Mesenchymal stem cell (in vitro differentiated cells and primary cell): Measurements from ENCODE around the gene PAX4.

Experiments used
- DNase-seq: peaks from one replicate; pipeline ENCODE4 v3.0.0-alpha.2; 2013
- H2AFZ ChIP-seq: one replicate; pipeline ENCODE4 v1.6.1; 2013; ENCODE audit warnings: low read depth, mild to moderate bottlenecking, control low read depth, inconsistent platforms, low read length, moderate library complexity
- H2AK5ac ChIP-seq: 2 replicates; pipeline ENCODE4 v1.6.1; 2013; ENCODE audit warnings: low read length, moderate library complexity, mild to moderate bottlenecking, inconsistent platforms; ENCODE audit not compliant: severe bottlenecking
- H2BK120ac ChIP-seq: one replicate; pipeline ENCODE4 v1.6.1; 2013; ENCODE audit warnings: low read depth, mild to moderate bottlenecking, inconsistent platforms, low read length, moderate library complexity
- H2BK12ac ChIP-seq, 2 experiments: one replicate each; pipeline ENCODE4 v1.6.1; 2013; ENCODE audit warnings: inconsistent platforms in 2 of 2, low read length in 2 of 2, mild to moderate bottlenecking in 2 of 2, moderate library complexity in 2 of 2, control low read depth in 1 of 2
- H2BK15ac ChIP-seq: one replicate; pipeline ENCODE4 v1.6.1; 2013; ENCODE audit warnings: mild to moderate bottlenecking, low read depth, inconsistent platforms; ENCODE audit not compliant: poor library complexity, severe bottlenecking
- H2BK5ac ChIP-seq: 2 replicates; pipeline ENCODE4 v1.6.1; 2013; ENCODE audit warnings: low read depth, mild to moderate bottlenecking, low read length, control low read depth, inconsistent platforms; ENCODE audit not compliant: poor library complexity, severe bottlenecking
- H3K14ac ChIP-seq, 2 experiments: one replicate each; pipeline ENCODE4 v1.6.1; 2013; ENCODE audit warnings: inconsistent platforms in 2 of 2, low read length in 2 of 2, control low read depth in 1 of 2, mild to moderate bottlenecking in 1 of 2, moderate library complexity in 1 of 2
- H3K18ac ChIP-seq, 2 experiments: one replicate each; pipeline ENCODE4 v1.6.1; 2013; ENCODE audit warnings: inconsistent platforms in 2 of 2, low read length in 2 of 2, control low read depth in 1 of 2, low read depth in 1 of 2, mild to moderate bottlenecking in 1 of 2
- H3K23ac ChIP-seq, 2 experiments: one replicate each; pipeline ENCODE4 v1.6.1; 2013; ENCODE audit warnings: inconsistent platforms in 2 of 2, low read length in 2 of 2, mild to moderate bottlenecking in 2 of 2, moderate library complexity in 2 of 2, control low read depth in 1 of 2
- H3K27ac ChIP-seq: 2 replicates; pipeline ENCODE4 v1.5.1; 2013; ENCODE audit warnings: mild to moderate bottlenecking, moderate library complexity, low read length, control low read depth, inconsistent platforms; ENCODE audit not compliant: poor library complexity, severe bottlenecking
- H3K27me3 ChIP-seq, 2 experiments: 2 replicates each; pipeline versions ENCODE4 v1.6.1 to v1.7.0; 2013; ENCODE audit warnings: low read length in 2 of 2, mild to moderate bottlenecking in 2 of 2, moderate library complexity in 2 of 2, control low read depth in 1 of 2, inconsistent platforms in 1 of 2; ENCODE audit not compliant: control insufficient read depth in 1 of 2, insufficient read depth in 1 of 2
- H3K36me3 ChIP-seq, 2 experiments: 2 replicates each; pipeline versions ENCODE4 v1.6.1 to v1.7.0; 2013; ENCODE audit warnings: low read length in 2 of 2, control low read depth in 1 of 2, inconsistent platforms in 1 of 2, low read depth in 1 of 2, mild to moderate bottlenecking in 1 of 2; ENCODE audit not compliant: insufficient read depth in 2 of 2, control insufficient read depth in 1 of 2
- H3K4ac ChIP-seq, 2 experiments: one replicate each; pipeline ENCODE4 v1.6.1; 2013; ENCODE audit warnings: inconsistent platforms in 2 of 2, low read length in 2 of 2, mild to moderate bottlenecking in 2 of 2, moderate library complexity in 2 of 2, control low read depth in 1 of 2, low read depth in 1 of 2
- H3K4me1 ChIP-seq: 2 replicates; pipeline ENCODE4 v1.6.1; 2013; ENCODE audit warnings: low read depth, low read length, control low read depth; ENCODE audit not compliant: control insufficient read depth, insufficient read depth
- H3K4me2 ChIP-seq: 2 replicates; pipeline ENCODE4 v1.6.1; 2013; ENCODE audit warnings: low read length, mild to moderate bottlenecking, inconsistent platforms; ENCODE audit not compliant: poor library complexity, severe bottlenecking
- H3K4me3 ChIP-seq, 2 experiments: 2 replicates each; pipeline versions ENCODE4 v1.5.1 to v1.7.0; 2013; ENCODE audit warnings: low read length in 2 of 2, mild to moderate bottlenecking in 2 of 2, control low read depth in 1 of 2, low read depth in 1 of 2; ENCODE audit not compliant: insufficient read depth in 1 of 2
- H3K79me1 ChIP-seq: replicated peaks from 2 replicates; pipeline ENCODE4 v1.6.1; 2013; ENCODE audit warnings: mild to moderate bottlenecking, control low read depth, low read length, inconsistent platforms; ENCODE audit not compliant: poor library complexity, severe bottlenecking
- H3K9ac ChIP-seq: 2 replicates; pipeline ENCODE4 v1.7.0; 2013; ENCODE audit warnings: mild to moderate bottlenecking, low read length, moderate library complexity
- H3K9me3 ChIP-seq: 2 replicates; pipeline ENCODE4 v1.7.0; 2013; ENCODE audit warnings: mild to moderate bottlenecking, low read length; ENCODE audit not compliant: control insufficient read depth
- H4K8ac ChIP-seq: one replicate; pipeline ENCODE4 v1.6.1; 2013; ENCODE audit warnings: inconsistent platforms, mild to moderate bottlenecking, low read length, moderate library complexity
- H4K91ac ChIP-seq: one replicate; pipeline ENCODE4 v1.6.1; 2013; ENCODE audit warnings: mild to moderate bottlenecking, low read length, inconsistent platforms
- WGBS: methylation state at CpG from one replicate; pipeline ENCODE4 v1.1.7; 2013; ENCODE audit warnings: mixed read lengths; 5-methylcytosine and 5-hydroxymethylcytosine counted together

Gene PAX4

GRCh38 chr7:127586346-127586745, 31.6 kb downstream of the PAX4 start:
- Histone ChIP-seq H3K4me3 (no peak overlapping the region), H4K91ac (no peak overlapping the region), H3K18ac (no peak overlapping the region), H4K8ac (no peak overlapping the region), H2BK120ac (no peak overlapping the region), H2BK12ac (no peak overlapping the region), H3K27me3 (no peaks in the 10 kb centered on the region), H2BK5ac (no peak overlapping the region), H3K9me3 (no peaks in the 10 kb centered on the region), H3K4ac (no peak overlapping the region), H3K9ac (no peak overlapping the region), H2BK15ac (no peak overlapping the region), H3K14ac (no peak overlapping the region), H2AFZ (no peak overlapping the region), H3K4me2 (no peak overlapping the region), H3K36me3 (peaks cover 25 to 42% of the 10 kb centered on the region in 2 experiments), H3K27ac (no peak overlapping the region), H3K4me1 (peaks cover 38% of the 10 kb centered on the region), H3K79me1 (peaks cover 44% of the 10 kb centered on the region), H2AK5ac (no peak overlapping the region), H3K23ac (no peak overlapping the region)
- WGBS = 86% methylated on average over 2 of the region's 2 CpGs
- no peak for DNase-seq

GRCh38 chr7:127585044-127585953, 32.6 kb downstream of the PAX4 start, which contains the start of gene GCC1:
GCC1 (minus strand) TSS chr7:127585596; CDS start chr7:127585182, 414 bp downstream.
- peak within 1 kb of the TSS; percentile 40 to 87 for H3K18ac ChIP-seq

GRCh38 chr7:127584648-127585043, 33.3 kb downstream of the PAX4 start:
- Histone ChIP-seq H3K27ac (no peak overlapping the region), H4K91ac (no peak overlapping the region), H3K9ac (peak overlapping the region; percentile 95), H2AFZ (peak overlapping the region; percentile 87), H3K36me3 (peaks cover 15 to 45% of the 10 kb centered on the region in 2 experiments), H2BK15ac (no peak overlapping the region), H2BK12ac (no peak overlapping the region), H3K79me1 (peaks cover 41% of the 10 kb centered on the region), H3K14ac (peak overlapping the region in 1 of 2 experiments; percentile 2), H3K4me2 (peak overlapping the region; percentile 67), H2BK120ac (no peak overlapping the region), H2BK5ac (no peak overlapping the region), H3K23ac (no peak overlapping the region), H3K27me3 (no peaks in the 10 kb centered on the region), H3K4me1 (peaks cover 38% of the 10 kb centered on the region), H3K4ac (peak overlapping the region in 1 of 2 experiments; percentile 19), H3K9me3 (no peaks in the 10 kb centered on the region), H3K18ac (no peak overlapping the region), H4K8ac (no peak overlapping the region), H2AK5ac (no peak overlapping the region), H3K4me3 (peak overlapping the region; percentile 81 to 95)
- WGBS = 67% methylated on average over 12 of the region's 12 CpGs
- DNase-seq = no peak

More at GRCh38 chr7:127585044-127585953, 32.6 kb downstream of the PAX4 start, which contains the start of gene GCC1:
- Histone ChIP-seq H3K36me3 (peaks cover 18 to 42% of the 10 kb centered on the region in 2 experiments), H3K4me2 (peak within 1 kb of the TSS; percentile 67), H3K27ac (no peak within 1 kb of the TSS), H3K4ac (peak within 1 kb of the TSS in 1 of 2 experiments; percentile 21), H3K14ac (peak within 1 kb of the TSS in 1 of 2 experiments; percentile 2), H3K9ac (peak within 1 kb of the TSS; percentile 95), H4K91ac (peak within 1 kb of the TSS; percentile 89), H2AK5ac (no peak within 1 kb of the TSS), H3K4me3 (peak within 1 kb of the TSS; percentile 81 to 95), H3K27me3 (no peaks in the 10 kb centered on the region), H2BK5ac (no peak within 1 kb of the TSS), H3K4me1 (peaks cover 38% of the 10 kb centered on the region), H2BK15ac (peak within 1 kb of the TSS; percentile 99), H4K8ac (peak within 1 kb of the TSS; percentile 90), H2BK120ac (no peak within 1 kb of the TSS), H2AFZ (peak within 1 kb of the TSS; percentile 87), H3K9me3 (no peaks in the 10 kb centered on the region), H3K79me1 (peaks cover 45% of the 10 kb centered on the region), H2BK12ac (no peak within 1 kb of the TSS), H3K23ac (no peak within 1 kb of the TSS)
- WGBS = 4% methylated on average over 77 of the region's 78 CpGs
- DNase-seq = peak; percentile 91

- H3K14ac ChIP-seq = no peak overlapping the region
- no peaks in the 10 kb centered on the region for H3K27me3 ChIP-seq
- H3K9ac ChIP-seq = no peak overlapping the region
- no peak overlapping the region for H3K4ac ChIP-seq
- H4K91ac ChIP-seq = no peak overlapping the region
- no peak overlapping the region for H3K18ac ChIP-seq
- no peaks in the 10 kb centered on the region for H3K9me3 ChIP-seq
- peaks cover 33% of the 10 kb centered on the region for H3K79me1 ChIP-seq
- H4K8ac ChIP-seq = no peak overlapping the region
- peaks cover 18 to 52% of the 10 kb centered on the region in 2 experiments for H3K36me3 ChIP-seq
- no peak overlapping the region for H2BK15ac ChIP-seq
- peak overlapping the region in 1 of 2 experiments; percentile 31 for H3K4me3 ChIP-seq
- no peak overlapping the region for H2AFZ ChIP-seq
- peaks cover 28% of the 10 kb centered on the region for H3K4me1 ChIP-seq
- DNase-seq = no peak
- no peak overlapping the region for H2BK120ac ChIP-seq
- no peak overlapping the region for H2AK5ac ChIP-seq
- H3K23ac ChIP-seq = no peak overlapping the region
- no peak overlapping the region for H3K4me2 ChIP-seq
- H3K27ac ChIP-seq = no peak overlapping the region
- H2BK5ac ChIP-seq = no peak overlapping the region
- no peak overlapping the region for H2BK12ac ChIP-seq
- 92% methylated on average over 14 of the region's 14 CpGs for WGBS
Observed at GRCh38 chr7:127582361-127582760, 35.6 kb downstream of the PAX4 start.
